ENCODE measurements around the gene GPBP1.
"Not testable (repeated sequence)": the region's sequence is repeated elsewhere in the genome, so short reads cannot be mapped to it uniquely, and the experiment has no call there.

The GPBP1 gene

GRCh38 chr5:57191163-57191562 is 17.3 kb downstream of the GPBP1 start:
- TF ChIP-seq CTCF (IDR thresholded peaks at IDR 0.05), result no peak
- TF ChIP-seq ZFX (IDR thresholded peaks at IDR 0.05; ENCODE audit: borderline replicate concordance), result no peak
- H3K27ac ChIP-seq, result no peak overlapping the region

GRCh38 chr5:57191986-57192385 is 18.1 kb downstream of the GPBP1 start:
- no peak for TF ChIP-seq ZFX (IDR thresholded peaks at IDR 0.05; ENCODE audit: borderline replicate concordance)
- no peak for TF ChIP-seq CTCF (IDR thresholded peaks at IDR 0.05)
- H3K27ac ChIP-seq, result no peak overlapping the region

GRCh38 chr5:57192832-57193231 is 19.0 kb downstream of the GPBP1 start:
- H3K27ac ChIP-seq, result not testable (repeated sequence)

GRCh38 chr5:57193757-57194413 is 20.0 kb downstream of the GPBP1 start:
- TF ChIP-seq ZFX (IDR thresholded peaks at IDR 0.05; ENCODE audit: borderline replicate concordance), result no peak
- TF ChIP-seq CTCF (IDR thresholded peaks at IDR 0.05), result no peak
- no peak overlapping the region for H3K27ac ChIP-seq

GRCh38 chr5:57194653-57195052 is 20.8 kb downstream of the GPBP1 start:
- H3K27ac ChIP-seq, result no peak overlapping the region
- TF ChIP-seq CTCF (IDR thresholded peaks at IDR 0.05) (no peak), ZFX (IDR thresholded peaks at IDR 0.05; ENCODE audit: borderline replicate concordance) (no peak)

GRCh38 chr5:57195060-57195459 is 21.2 kb downstream of the GPBP1 start:
- no peak overlapping the region for H3K27ac ChIP-seq
- no peak for TF ChIP-seq CTCF (IDR thresholded peaks at IDR 0.05)
- no peak for TF ChIP-seq ZFX (IDR thresholded peaks at IDR 0.05; ENCODE audit: borderline replicate concordance)

GRCh38 chr5:57199866-57200265 is 26.0 kb downstream of the GPBP1 start:
- TF ChIP-seq ZFX (IDR thresholded peaks at IDR 0.05; ENCODE audit: borderline replicate concordance), result no peak
- no peak for TF ChIP-seq CTCF (IDR thresholded peaks at IDR 0.05)
- no peak overlapping the region for H3K27ac ChIP-seq

GRCh38 chr5:57202811-57203210 is 29.0 kb downstream of the GPBP1 start:
- H3K27ac ChIP-seq, result 0 out of 2 replicates have a peak overlapping the region, but pooled peaks have one; percentile 18
- no peak for TF ChIP-seq CTCF (IDR thresholded peaks at IDR 0.05)
- TF ChIP-seq ZFX (IDR thresholded peaks at IDR 0.05; ENCODE audit: borderline replicate concordance), result no peak
